HFF-Myc (cell line): ENCODE measurements around the gene FIGNL2.

ENCODE experiments used
- DNase-seq: peaks from one replicate; pipeline ENCODE4 v3.0.0-alpha.2; 2011; ENCODE audit warnings: low read depth; ENCODE audit errors: extremely low read depth
- H3K4me3 ChIP-seq: replicated peaks from 2 replicates; pipeline ENCODE4 v1.5.1; 2011; ENCODE audit warnings: low read depth, mild to moderate bottlenecking, control low read depth, low read length
- CTCF ChIP-seq: IDR thresholded peaks from 2 replicates; pipeline ENCODE4 v1.5.1; 2012; ENCODE audit warnings: mild to moderate bottlenecking, low read depth, low read length, control low read depth; ENCODE audit errors: missing control alignments

The FIGNL2 gene

GRCh38 chr12:51866324-51866723 lies 17.8 kb upstream of the FIGNL2 start:
- DNase-seq, result no peak
- TF ChIP-seq CTCF, result no peak
- H3K4me3 ChIP-seq, result no peak overlapping the region

GRCh38 chr12:51865757-51866270 lies 17.3 kb upstream of the FIGNL2 start:
- no peak overlapping the region for H3K4me3 ChIP-seq
- TF ChIP-seq CTCF, result no peak
- no peak for DNase-seq

GRCh38 chr12:51864833-51865670 lies 16.5 kb upstream of the FIGNL2 start:
- DNase-seq, result no peak
- TF ChIP-seq CTCF, result no peak
- no peak overlapping the region; the same call in 1 of the 2 replicates for H3K4me3 ChIP-seq

- DNase-seq, result no peak
- no peak overlapping the region; the same call in 1 of the 2 replicates for H3K4me3 ChIP-seq
- TF ChIP-seq CTCF, result no peak
Measured at GRCh38 chr12:51863933-51864832, 15.7 kb upstream of the FIGNL2 start.

- DNase-seq, result no peak
- TF ChIP-seq CTCF, result no peak
- no peak overlapping the region for H3K4me3 ChIP-seq
Measured at GRCh38 chr12:51863363-51863932, 14.9 kb upstream of the FIGNL2 start.

- DNase-seq, result no peak
- H3K4me3 ChIP-seq, result no peak overlapping the region
- TF ChIP-seq CTCF, result no peak
Measured at GRCh38 chr12:51862947-51863346, 14.4 kb upstream of the FIGNL2 start.
